Sigmoid colon (tissue), 4 donors: Measurements from ENCODE around the gene PPFIA4.

Source experiments
- CTCF ChIP-seq, 4 experiments: fragments of 450-650 bp in 3 of 4; fragments of 200-600 bp in 1 of 4; IDR thresholded peaks; one replicate each; pipeline ENCODE4 v1.5.1; 2016 to 2019; ENCODE audit warnings: antibody characterized with exemption in 4 of 4, mild to moderate bottlenecking in 3 of 4, moderate library complexity in 2 of 4
- EP300 ChIP-seq, 4 donors: sonication (generic); formaldehyde crosslinking; IDR thresholded peaks; one replicate each; pipeline ENCODE4 v1.6.1; 2017; ENCODE audit warnings: antibody characterized with exemption in 4 of 4
- POLR2A ChIP-seq, 2 donors: fragments of 450-650 bp; IDR thresholded peaks; one replicate each; pipeline ENCODE4 v1.6.1; 2016; ENCODE audit warnings: antibody characterized with exemption in 2 of 2, mild to moderate bottlenecking in 2 of 2, moderate library complexity in 2 of 2
- POLR2AphosphoS5 ChIP-seq, 4 donors: sonication (generic); formaldehyde crosslinking; IDR thresholded peaks; one replicate each; pipeline ENCODE4 v1.6.1; 2017; ENCODE audit warnings: antibody characterized with exemption in 4 of 4

- TF ChIP-seq POLR2A (IDR thresholded peaks at IDR 0.05) (no peak), CTCF (IDR thresholded peaks at IDR 0.05) (no peak), POLR2AphosphoS5 (IDR thresholded peaks at IDR 0.05) (no peak), EP300 (IDR thresholded peaks at IDR 0.05) (no peak)
These were observed 70.7 kb downstream of the PPFIA4 start for GRCh38 chr1:203097001-203097400.
